ENCODE measurements around the gene FDXR. TPM values are rescaled to one million over a fixed set of nuclear protein-coding genes. Genes with fewer than 3 reads are reported as not detected.

The FDXR gene
- total RNA-seq, 2 experiments from 2014 or later = 20.0 to 24.3 TPM

- CTCF ChIA-PET = no interaction called here
- Mint-ChIP-seq H3K27ac (no peak overlapping the region), H3K27me3 (no peaks in the 10 kb centered on the region), H3K4me1 (ENCODE audit: low read depth) (no peaks in the 10 kb centered on the region), H3K4me3 (no peak overlapping the region), H3K36me3 (ENCODE audit: low read depth) (no peaks in the 10 kb centered on the region), H3K9me3 (no peaks in the 10 kb centered on the region)
- TF ChIP-seq CTCF (IDR thresholded peaks at IDR 0.05) = no peak
- intact Hi-C loops (cut with micrococcal nuclease) = no loop called here
- DNase-seq = no peak
- ATAC-seq = no peak
- POLR2A ChIA-PET = no interaction called here
Measured at GRCh38 chr17:74824961-74825627, 47.7 kb downstream of the FDXR start.

- intact Hi-C loops (cut with micrococcal nuclease) = no loop called here
- CTCF ChIA-PET = no interaction called here
- Mint-ChIP-seq H3K27me3 (no peaks in the 10 kb centered on the region), H3K4me1 (ENCODE audit: low read depth) (no peaks in the 10 kb centered on the region), H3K27ac (no peak overlapping the region), H3K36me3 (ENCODE audit: low read depth) (peaks cover 4% of the 10 kb centered on the region), H3K9me3 (no peaks in the 10 kb centered on the region), H3K4me3 (no peak overlapping the region)
- DNase-seq = no peak
- POLR2A ChIA-PET = no interaction called here
- no peak for TF ChIP-seq CTCF (IDR thresholded peaks at IDR 0.05)
- ATAC-seq = no peak
Measured at GRCh38 chr17:74822939-74823367, 49.8 kb downstream of the FDXR start.

- no peaks in the 10 kb centered on the region for H3K4me1 Mint-ChIP-seq (ENCODE audit: low read depth)
- ChIA-PET CTCF (no interaction called here), POLR2A (no interaction called here)
- H3K36me3 Mint-ChIP-seq (ENCODE audit: low read depth) = peaks cover 4% of the 10 kb centered on the region
- H3K4me3 Mint-ChIP-seq = no peak overlapping the region
- no peak for TF ChIP-seq CTCF (IDR thresholded peaks at IDR 0.05)
- DNase-seq (no peak), ATAC-seq (no peak)
- no peaks in the 10 kb centered on the region for H3K9me3 Mint-ChIP-seq
- H3K27ac Mint-ChIP-seq = no peak overlapping the region
- intact Hi-C loops (cut with micrococcal nuclease) = no loop called here
- no peaks in the 10 kb centered on the region for H3K27me3 Mint-ChIP-seq
Measured at GRCh38 chr17:74822335-74822938, 50.4 kb downstream of the FDXR start.

- intact Hi-C loops (cut with micrococcal nuclease) = no loop called here
- Mint-ChIP-seq H3K27ac (no peak overlapping the region), H3K9me3 (no peaks in the 10 kb centered on the region), H3K27me3 (no peaks in the 10 kb centered on the region), H3K4me1 (ENCODE audit: low read depth) (no peaks in the 10 kb centered on the region), H3K36me3 (ENCODE audit: low read depth) (peaks cover 6% of the 10 kb centered on the region), H3K4me3 (no peak overlapping the region)
- ChIA-PET CTCF (no interaction called here), POLR2A (no interaction called here)
- no peak for ATAC-seq
- DNase-seq = no peak
- no peak for TF ChIP-seq CTCF (IDR thresholded peaks at IDR 0.05)
Measured at GRCh38 chr17:74821655-74822334, 51.0 kb downstream of the FDXR start.

Measured in activated CD8-positive, alpha-beta T cell treated with anti-CD3 and anti-CD28 coated beads for 36 hours (primary cell).